PFSK-1 (cell line): ENCODE data around the gene VANGL1.

Experiments used
- POLR2AphosphoS5 ChIP-seq: IDR thresholded peaks from 2 replicates; pipeline ENCODE4 v1.6.1; 2012; ENCODE audit warnings: low read depth, mild to moderate bottlenecking, control low read depth, low read length, moderate library complexity
- REST ChIP-seq, 2 experiments: IDR thresholded peaks; 2 replicates each; pipeline versions ENCODE4 v1.6.1 to v1.8.0; 2011 to 2012; ENCODE audit warnings: low read depth in 2 of 2, low read length in 2 of 2, control low read depth in 1 of 2, inconsistent platforms in 1 of 2, mild to moderate bottlenecking in 1 of 2, moderate library complexity in 1 of 2; ENCODE audit not compliant: insufficient read depth in 1 of 2

GRCh38 chr1:115723756-115724155 is 82.0 kb downstream of the VANGL1 start:
- TF ChIP-seq POLR2AphosphoS5 (no peak), REST (IDR thresholded peaks at IDR 0.05; ENCODE audit: insufficient read depth in 1 of 2, low read depth in 2 of 2, low read length in 2 of 2) (no peak)
